ENCODE measurements around the gene TBCD.

Gene TBCD

DNA sequence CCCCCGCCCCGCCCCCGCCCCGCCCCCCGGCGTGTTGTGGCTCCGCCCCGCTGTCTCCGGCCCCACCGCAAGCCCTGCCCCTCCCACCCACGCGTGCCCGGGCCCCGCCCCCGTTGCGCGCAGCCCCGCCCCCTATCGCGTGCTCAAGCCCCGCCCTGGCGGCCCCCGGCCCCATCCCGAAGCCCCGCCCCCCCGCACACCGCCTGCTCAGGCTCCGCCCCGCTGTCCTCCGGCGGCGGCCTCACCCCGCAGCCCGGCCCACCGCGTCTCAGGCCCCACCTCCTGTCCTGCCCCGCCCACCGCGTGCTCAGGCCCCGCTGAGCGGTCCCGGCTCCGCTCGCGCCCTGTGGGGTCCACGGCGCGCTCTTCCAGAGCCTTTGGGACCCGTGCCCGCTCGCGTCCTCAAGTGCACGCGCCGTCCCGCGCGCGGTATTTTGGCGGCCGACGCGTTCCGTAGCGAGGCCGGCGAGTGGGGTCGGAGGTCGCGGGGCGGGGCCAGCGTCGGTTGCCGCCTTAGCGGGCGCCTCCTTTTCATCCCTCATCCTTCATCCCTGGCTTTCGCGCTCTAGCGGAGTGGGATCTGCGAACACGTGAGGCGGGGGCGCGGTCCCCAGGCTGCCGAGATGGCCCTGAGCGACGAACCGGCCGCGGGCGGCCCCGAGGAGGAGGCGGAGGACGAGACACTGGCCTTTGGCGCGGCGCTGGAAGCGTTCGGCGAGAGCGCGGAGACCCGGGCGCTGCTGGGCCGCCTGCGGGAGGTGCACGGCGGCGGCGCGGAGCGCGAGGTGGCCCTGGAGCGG lies at the start of gene TBCD:
Gene TBCD (plus strand): TSS at position 495 of the 800 bp plus-strand sequence. CDS start 129 bp downstream, at position 624.
- peak; percentile 92 for DNase-seq

DNA sequence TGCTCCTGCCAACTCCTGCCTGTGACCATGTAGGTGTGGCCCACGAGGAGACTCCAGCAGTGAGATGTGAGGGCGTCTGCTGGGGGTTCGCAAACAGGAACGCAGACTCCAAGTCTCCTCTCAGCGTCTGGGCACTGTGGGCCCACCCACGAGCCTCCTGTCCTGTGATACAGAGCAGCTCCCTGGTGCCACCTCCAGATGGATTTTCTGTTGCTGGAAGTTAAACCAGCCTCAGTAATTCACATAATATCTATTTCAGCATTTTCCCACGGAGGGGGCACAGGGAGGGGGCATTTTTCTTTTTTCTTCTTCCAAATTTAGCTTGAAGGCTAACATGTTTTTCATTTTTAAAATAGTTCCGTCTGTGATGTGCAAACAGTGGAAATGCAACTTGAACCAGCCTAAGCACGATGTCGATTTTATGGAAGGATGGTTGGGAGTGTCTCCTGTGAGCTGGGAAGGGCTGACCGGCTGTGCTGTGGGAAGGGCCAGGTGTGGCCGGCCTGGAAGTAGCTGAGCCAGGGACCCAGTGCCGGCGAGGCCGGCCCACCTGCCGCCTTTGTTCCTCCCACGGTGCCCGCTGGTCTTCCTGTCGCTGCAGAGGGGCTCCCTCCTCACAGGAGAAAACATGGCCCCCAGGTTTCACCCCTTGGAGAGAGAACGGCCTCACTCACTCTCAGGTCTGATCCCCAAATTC lies 49.5 kb upstream of the TBCD start:
- DNase-seq: no peak

DNA sequence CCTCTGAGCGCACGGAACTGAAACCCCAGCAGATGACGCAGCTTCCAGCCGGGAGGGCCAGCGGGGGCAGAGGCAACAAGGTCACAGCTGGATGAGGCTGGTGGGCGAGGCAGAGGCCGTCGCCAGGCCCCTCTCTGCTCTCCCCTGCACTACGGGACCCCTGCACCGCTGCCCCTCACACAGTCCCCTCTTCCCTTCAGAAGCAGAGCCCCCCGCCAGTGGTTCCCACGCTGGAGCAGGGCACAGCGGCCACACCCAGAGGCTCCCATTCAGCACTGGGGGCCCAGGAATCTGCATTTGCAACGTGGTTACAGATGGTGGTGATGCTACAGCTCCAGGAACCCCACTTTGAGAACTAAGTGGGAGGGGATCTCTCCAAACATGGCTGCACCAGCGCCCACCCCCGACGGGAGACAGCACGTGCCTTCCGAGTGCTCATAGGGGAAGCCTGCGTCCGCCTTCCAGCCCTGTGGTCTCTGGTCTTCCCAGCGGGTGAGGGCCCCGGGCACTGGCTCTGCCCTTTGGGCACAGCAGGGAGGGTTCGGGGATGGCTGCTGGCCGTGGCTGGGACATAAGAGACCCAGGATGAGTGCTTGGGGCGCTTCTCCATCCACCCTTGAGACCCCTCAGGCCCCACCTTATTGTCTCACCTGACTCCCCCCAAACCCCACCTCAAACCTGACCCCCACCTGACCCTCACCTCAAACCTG lies 48.7 kb upstream of the TBCD start:
- no peak for DNase-seq

- no peak for DNase-seq
These were observed 47.7 kb upstream of the TBCD start for GRCh38 chr17:82703935-82704865.

DNA sequence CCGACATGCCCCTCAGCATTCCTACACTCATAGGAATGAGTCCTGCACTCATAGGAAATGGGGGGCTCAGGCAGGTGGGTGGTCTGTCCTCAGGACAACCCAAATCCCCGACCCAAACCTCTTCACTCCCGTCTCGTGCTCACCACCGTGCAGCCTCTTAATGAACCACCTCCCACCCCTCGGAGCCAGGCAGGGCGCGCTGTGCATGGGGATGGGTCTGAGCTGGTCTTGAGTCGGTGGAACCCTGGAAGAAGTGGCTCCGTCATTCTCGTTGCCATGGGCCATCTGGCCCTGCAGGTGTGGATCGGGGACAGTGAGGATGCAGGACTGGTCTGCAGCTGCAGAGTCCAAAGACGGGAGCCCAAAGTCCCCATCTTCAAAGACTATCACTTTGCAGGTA lies 47.0 kb upstream of the TBCD start:
- no peak for DNase-seq

- DNase-seq: no peak
These were observed 46.1 kb upstream of the TBCD start for GRCh38 chr17:82705756-82706155.

- no peak for DNase-seq
These were observed 42.7 kb upstream of the TBCD start for GRCh38 chr17:82709024-82709675.

DNA sequence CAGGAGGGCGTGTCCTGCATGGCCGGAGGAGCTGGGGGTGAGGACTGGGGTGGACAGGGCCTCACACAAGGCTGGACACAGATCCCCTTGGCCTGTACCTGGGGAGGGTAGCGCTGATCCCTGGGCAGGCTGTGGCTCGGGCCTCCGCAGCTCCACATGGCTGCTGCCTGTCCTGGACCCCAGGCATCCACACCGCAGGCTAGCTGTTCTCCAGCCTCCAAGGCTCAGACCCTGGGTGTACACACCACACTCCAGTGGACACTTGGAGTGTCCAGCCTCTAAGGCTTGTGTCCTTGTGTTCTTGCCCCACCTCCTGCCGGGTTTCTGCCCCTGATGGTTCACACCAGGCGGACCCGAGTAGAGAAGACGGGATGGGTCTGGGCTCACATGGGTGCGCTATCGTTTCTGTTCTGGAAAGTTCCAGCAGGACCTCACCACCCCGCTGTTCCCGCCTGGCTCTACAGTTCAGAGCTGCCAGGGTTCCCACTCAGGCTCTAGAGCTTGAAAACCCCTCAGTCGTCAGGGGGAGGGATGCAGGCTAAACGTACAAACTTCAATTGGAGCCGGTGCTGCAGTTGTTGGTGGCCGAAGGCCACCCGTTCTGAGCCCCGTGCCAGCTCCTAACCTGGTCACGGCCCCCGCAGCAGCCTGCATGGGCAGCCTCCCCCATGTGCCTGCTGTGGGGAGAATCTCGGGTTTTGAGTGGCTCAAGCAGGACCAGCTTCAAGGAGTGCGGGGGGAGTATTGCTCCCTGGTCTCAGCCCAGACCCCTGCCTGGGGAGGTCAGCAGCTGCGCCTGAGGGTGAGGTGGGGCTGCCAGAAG lies 42.0 kb upstream of the TBCD start:
- no peak for DNase-seq

DNA sequence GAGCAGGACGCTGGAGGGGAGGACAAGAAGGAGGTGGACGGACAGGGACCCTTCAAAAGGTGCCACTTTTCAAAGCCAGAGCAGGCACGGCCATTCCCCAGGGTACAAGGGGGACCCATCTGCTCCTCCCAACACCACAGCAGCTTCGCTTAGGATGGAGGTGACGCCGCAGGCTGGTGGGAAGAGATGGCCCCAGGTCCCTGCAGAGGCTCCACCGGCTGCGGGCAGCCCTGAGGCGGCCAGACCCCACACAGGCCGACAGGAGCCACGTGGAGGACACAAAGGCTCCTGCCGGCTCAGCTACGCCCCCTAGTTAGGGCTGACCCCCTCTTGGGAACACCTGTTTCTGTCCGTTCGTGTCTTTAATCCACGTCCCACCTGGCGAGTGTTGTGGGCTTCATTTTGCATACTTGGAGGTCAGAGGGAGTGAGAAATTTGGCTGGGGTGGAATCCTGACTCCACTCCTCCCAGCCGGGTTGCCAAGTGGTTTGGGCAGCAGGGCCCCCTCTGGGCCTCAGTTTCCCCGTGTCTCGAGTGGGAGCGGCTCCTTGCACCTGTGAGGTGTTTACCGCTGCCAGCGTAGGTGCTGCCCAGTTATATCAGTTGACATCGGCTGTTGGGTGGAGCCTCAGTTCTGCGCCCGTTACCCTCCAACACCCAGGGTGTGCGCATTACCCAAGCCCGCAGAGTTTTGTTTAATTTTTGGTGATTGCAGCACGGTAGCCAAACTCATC lies 41.2 kb upstream of the TBCD start:
- DNase-seq: no peak

DNA sequence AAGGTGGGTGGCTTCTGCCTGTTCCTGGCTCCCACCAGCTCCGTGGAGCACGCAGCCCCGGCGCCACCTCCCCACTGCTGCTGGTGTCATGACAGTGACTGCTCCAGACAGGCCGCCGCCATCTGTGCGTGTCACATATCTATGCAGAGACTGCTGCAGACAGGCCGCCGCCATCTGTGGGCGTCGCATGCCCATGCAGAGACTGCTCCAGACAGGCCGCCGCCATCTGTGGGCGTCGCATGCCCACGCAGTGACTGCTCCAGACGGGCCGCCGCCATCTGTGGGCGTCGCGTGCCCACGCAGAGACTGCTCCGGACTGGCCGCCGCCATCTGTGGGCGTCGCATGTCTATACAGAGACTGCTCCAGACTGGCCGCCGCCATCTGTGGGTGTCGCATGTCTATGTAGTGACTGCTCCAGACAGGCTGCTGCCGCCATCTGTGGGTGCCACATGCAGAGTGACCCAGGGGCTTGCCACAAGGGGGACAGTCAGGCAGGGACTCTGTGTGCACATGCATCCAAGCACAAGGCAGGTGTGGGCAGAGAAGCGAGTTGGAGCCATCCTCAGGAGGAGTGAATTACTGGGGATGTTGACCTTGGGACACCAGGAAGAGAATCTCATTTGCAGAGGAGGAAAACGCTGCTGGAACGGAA lies 38.7 kb upstream of the TBCD start:
- DNase-seq: no peak

GRCh38 chr17:82716203-82717010 lies 35.5 kb upstream of the TBCD start, which contains the start of gene FN3KRP:
Gene FN3KRP, plus strand, starts transcription at chr17:82716706. Its CDS starts 50 bp downstream, at chr17:82716756.
- peak; percentile 96 for DNase-seq

DNA sequence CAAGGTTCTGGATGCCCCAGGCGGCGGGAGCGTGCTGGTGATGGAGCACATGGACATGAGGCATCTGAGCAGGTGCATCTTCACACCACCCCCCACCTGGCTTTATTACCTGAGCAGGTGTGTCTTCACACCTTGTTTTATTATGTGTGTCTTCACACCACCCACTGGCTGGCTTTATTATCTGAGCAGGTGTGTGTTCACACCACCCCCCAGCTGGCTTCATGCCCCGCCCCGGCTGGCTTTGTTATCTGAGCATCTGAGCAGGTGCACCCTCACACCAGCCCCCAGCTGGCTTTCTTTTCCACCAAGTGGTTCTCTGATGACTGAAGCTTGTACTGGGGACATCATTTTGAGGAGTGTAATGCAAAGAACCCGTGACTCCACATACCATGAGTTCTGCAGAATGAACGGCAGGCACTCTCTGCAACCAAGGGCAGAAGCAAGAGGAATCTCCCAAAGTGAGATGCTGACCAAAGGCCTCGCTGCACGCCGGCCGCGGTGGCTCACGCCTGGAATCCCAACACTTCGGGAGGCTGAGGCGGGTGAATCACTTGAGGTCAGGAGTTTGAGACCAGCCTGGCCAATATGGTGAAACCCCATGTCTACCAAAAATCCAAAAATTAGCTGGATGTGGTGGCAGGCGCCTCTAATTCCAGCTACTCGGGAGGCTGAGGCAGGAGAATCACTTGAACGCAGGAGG lies 32.7 kb upstream of the TBCD start:
- peak; percentile 44 for DNase-seq

- no peak for DNase-seq
These were observed 31.7 kb upstream of the TBCD start for GRCh38 chr17:82720204-82720603.

- DNase-seq: no peak
These were observed 29.4 kb upstream of the TBCD start for GRCh38 chr17:82722341-82723013.

DNA sequence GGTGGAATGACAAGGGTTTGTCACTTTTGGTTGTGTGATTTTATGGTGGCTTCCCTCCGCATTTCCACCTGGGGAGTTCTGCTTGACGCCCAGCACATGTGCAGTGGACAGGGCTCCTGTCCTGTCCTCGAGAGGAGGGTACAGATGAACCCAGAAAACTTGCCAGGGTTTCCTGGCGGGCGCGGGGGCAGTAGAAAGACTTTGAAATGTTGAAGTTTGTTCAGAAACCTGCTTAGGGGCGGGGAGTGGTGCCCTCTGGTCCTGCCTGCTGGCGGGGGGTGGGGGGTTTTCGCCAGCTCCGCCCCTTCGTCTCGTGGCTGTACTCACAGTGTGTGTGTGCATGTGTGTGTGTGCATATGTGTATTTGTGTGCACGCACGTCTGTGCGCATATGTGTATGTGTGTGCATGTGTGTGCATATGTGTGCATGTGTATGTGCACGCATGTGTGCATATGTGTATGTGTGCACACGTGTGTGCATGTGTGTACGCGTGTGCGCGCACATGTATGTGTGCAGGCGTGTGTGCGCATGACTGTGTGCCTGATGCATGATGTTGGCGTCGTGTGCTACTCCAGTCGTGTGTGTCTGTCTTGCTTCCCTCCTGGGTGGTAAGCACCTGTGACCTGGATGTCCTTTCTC lies 28.6 kb upstream of the TBCD start:
- no peak for DNase-seq

- DNase-seq: no peak
These were observed 25.4 kb upstream of the TBCD start for GRCh38 chr17:82726427-82726826.
